ENCODE data around the gene PCDHGC3.

GRCh38 chr5:141440341-141440740 lies 35.4 kb upstream of the PCDHGC3 start:
- TF ChIP-seq CTCF (IDR thresholded peaks at IDR 0.05) (no peak), POLR2A (IDR thresholded peaks at IDR 0.05) (no peak)

All from testis (tissue), 2 donors.